ENCODE results near the gene DCLK1.

Gene DCLK1

DNA sequence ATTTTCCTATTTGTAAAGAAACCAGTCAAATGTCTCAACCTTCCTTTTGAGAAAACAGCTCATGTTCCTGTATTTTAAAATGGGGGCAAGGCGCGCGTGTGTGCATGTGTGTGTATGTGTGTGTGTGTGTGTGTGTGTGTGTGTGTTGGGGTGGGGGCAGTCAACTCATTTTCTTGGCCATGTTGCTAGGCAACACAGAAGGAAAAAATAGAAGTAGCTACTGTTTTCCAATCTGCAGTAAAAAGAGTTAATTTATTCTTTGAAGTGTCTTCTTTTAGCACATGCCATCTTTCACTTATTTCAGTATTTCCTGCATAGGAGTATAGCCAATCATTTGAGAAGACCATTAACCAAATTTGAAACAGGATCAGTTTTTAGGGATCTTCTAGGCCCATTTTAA lies 279.3 kb downstream of the DCLK1 start:
- no peak for TF ChIP-seq CTCF (conservative IDR thresholded peaks at IDR 0.05; ENCODE audit: low read depth)
- ChIA-PET CTCF (no interaction called here), POLR2A (ENCODE audit: low non-redundant PET) (no interaction called here)
- no peak for DNase-seq (ENCODE audit: low spot score)
- H3K27ac ChIP-seq = no peak overlapping the region

- no peak overlapping the region for H3K27ac ChIP-seq
- ChIA-PET CTCF (no interaction called here), POLR2A (ENCODE audit: low non-redundant PET) (no interaction called here)
- no peak for DNase-seq (ENCODE audit: low spot score)
- no peak for TF ChIP-seq CTCF (conservative IDR thresholded peaks at IDR 0.05; ENCODE audit: low read depth)
Observed at GRCh38 chr13:35851356-35851755, 279.8 kb downstream of the DCLK1 start.

DNA sequence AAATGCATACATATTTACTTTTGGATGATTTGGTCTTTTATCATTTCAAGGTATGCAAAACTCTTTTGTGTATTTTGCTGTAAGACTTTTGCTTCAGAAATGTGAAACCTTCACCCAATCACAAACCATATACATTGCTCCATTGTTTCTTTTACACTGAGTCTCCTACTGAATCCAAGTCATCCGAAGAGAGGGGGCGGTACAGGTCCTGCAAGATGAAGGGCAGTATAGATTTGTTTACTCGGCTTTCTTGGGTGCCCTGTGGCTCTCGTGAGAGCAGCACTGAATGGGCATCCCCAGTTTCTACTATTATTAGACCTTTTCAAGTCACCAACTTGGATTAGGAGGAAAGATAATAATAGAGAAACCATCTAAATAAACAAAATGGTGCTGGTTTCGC lies 280.6 kb downstream of the DCLK1 start:
- ChIA-PET CTCF (no interaction called here), POLR2A (ENCODE audit: low non-redundant PET) (no interaction called here)
- no peak for DNase-seq (ENCODE audit: low spot score)
- no peak overlapping the region for H3K27ac ChIP-seq
- TF ChIP-seq CTCF (conservative IDR thresholded peaks at IDR 0.05; ENCODE audit: low read depth) = no peak

DNA sequence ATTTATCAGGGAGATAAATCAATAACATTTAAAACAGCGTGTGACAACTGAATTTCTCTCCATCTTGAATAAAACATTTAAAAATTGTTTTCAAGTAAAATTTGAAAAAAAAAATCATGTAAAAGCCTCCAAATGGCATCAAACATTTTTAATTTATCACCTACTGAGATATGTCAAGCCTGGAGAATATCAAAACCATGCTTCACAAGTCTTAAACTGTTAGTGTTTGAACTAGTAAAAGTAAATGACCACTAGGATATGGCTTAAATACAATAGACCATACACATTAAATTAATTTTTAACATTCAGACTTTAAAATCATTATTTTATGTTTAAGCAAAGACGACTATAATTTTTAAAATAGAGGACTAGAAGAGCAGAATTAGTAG lies 281.9 kb downstream of the DCLK1 start:
- TF ChIP-seq CTCF (conservative IDR thresholded peaks at IDR 0.05; ENCODE audit: low read depth) = no peak
- no peak for DNase-seq (ENCODE audit: low spot score)
- H3K27ac ChIP-seq = no peak overlapping the region
- POLR2A ChIA-PET (ENCODE audit: low non-redundant PET) = no interaction called here
- CTCF ChIA-PET = no interaction called here

GRCh38 chr13:35848336-35849255 lies 282.6 kb downstream of the DCLK1 start:
- ChIA-PET CTCF (no interaction called here), POLR2A (ENCODE audit: low non-redundant PET) (no interaction called here)
- no peak for DNase-seq (ENCODE audit: low spot score)
- H3K27ac ChIP-seq = no peak overlapping the region
- TF ChIP-seq CTCF (conservative IDR thresholded peaks at IDR 0.05; ENCODE audit: low read depth) = no peak

DNA sequence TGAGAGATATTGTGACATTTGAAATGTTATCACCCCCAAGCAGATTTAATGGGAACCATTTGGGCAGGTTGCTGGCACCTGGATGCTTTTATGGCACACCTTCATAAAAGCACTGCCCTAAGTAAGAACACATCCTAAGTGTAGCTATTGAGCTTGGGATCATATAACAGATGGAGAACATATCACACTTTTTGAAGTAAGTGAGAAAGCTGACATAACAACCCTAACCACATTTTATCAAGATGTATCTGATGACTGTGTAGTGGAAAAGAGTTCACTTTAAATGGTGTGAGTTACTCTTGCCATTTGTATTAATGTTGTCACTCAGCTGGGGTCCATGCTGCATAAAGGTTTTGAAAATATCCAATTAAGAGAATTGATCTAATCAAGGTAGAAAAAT lies 287.9 kb downstream of the DCLK1 start:
- CTCF ChIA-PET = interaction anchor here (0.5 to 0.6 kb wide), 2 partner anchors 68 to 123 kb away, joined by 3 to 4 read pairs; no protein-coding TSS in a partner anchor
- no peak for TF ChIP-seq CTCF (conservative IDR thresholded peaks at IDR 0.05; ENCODE audit: low read depth)
- no peak for DNase-seq (ENCODE audit: low spot score)
- POLR2A ChIA-PET (ENCODE audit: low non-redundant PET) = no interaction called here
- no peak overlapping the region for H3K27ac ChIP-seq

Measured in RWPE1 (cell line).